HepG2 (cell line): ENCODE results near the gene UBE2Q1. TPM values are rescaled to one million over a fixed set of nuclear protein-coding genes. Genes with fewer than 3 reads are reported as not detected.

ENCODE experiments used
- BCL3 ChIP-seq: sonication (generic); formaldehyde crosslinking; IDR thresholded peaks from 2 replicates; pipeline ENCODE4 v1.5.1; 2020; ENCODE audit warnings: mild to moderate bottlenecking, missing genetic modification reagents, moderate library complexity
- CC2D1A ChIP-seq: sonication (generic); formaldehyde crosslinking; IDR thresholded peaks from 2 replicates; pipeline ENCODE4 v1.8.1; 2023; ENCODE audit warnings: mild to moderate bottlenecking, missing genetic modification reagents
- DDIT3 ChIP-seq: sonication (generic); formaldehyde crosslinking; IDR thresholded peaks from 2 replicates; pipeline ENCODE4 v1.4.0; 2020; ENCODE audit warnings: mild to moderate bottlenecking, missing genetic modification reagents
- HDAC6 ChIP-seq: fragments of 200-600 bp; sonication (generic); IDR thresholded peaks from 2 replicates; pipeline ENCODE4 v1.7.0; 2017; ENCODE audit warnings: mild to moderate bottlenecking, antibody characterized with exemption, low read length, low read depth
- MLLT10 ChIP-seq: sonication (generic); formaldehyde crosslinking; IDR thresholded peaks from 2 replicates; pipeline ENCODE4 v1.4.0; 2020; ENCODE audit warnings: missing genetic modification reagents
- NFKB2 ChIP-seq: sonication (generic); formaldehyde crosslinking; IDR thresholded peaks from 2 replicates; pipeline ENCODE4 v1.4.0; 2020; ENCODE audit warnings: missing genetic modification reagents, borderline replicate concordance
- NFYB ChIP-seq: sonication (generic); formaldehyde crosslinking; IDR thresholded peaks from 2 replicates; pipeline ENCODE4 v1.4.0; 2020; ENCODE audit warnings: missing genetic modification reagents
- NKX3-1 ChIP-seq: sonication (generic); formaldehyde crosslinking; IDR thresholded peaks from 2 replicates; pipeline ENCODE4 v1.5.0; 2020; ENCODE audit warnings: missing genetic modification reagents
- PHF8 ChIP-seq: sonication (generic); formaldehyde crosslinking; IDR thresholded peaks from 2 replicates; pipeline ENCODE4 v1.5.0; 2020; ENCODE audit warnings: missing genetic modification reagents
- RARG ChIP-seq: sonication (generic); formaldehyde crosslinking; IDR thresholded peaks from 2 replicates; pipeline ENCODE4 v1.4.0; 2020; ENCODE audit warnings: low read depth, mild to moderate bottlenecking, missing genetic modification reagents
- RELA ChIP-seq: sonication (generic); formaldehyde crosslinking; IDR thresholded peaks from 2 replicates; pipeline ENCODE4 v1.4.0; 2020; ENCODE audit warnings: missing genetic modification reagents
- RFXANK ChIP-seq: IDR thresholded peaks from 2 replicates; pipeline ENCODE4 v1.6.1; 2016
- SNRNP70 ChIP-seq: fragments of 200-400 bp; formaldehyde crosslinking; IDR thresholded peaks from 2 replicates; pipeline ENCODE4 v1.6.1; 2017; ENCODE audit warnings: mild to moderate bottlenecking, low read depth, low read length, moderate library complexity
- TAF15 ChIP-seq: fragments of 200-400 bp; formaldehyde crosslinking; IDR thresholded peaks from one replicate; pipeline ENCODE4 v1.6.1; 2018; ENCODE audit warnings: mild to moderate bottlenecking, low read depth, low read length; ENCODE audit not compliant: poor library complexity, severe bottlenecking
- TEAD2 ChIP-seq: sonication (generic); formaldehyde crosslinking; IDR thresholded peaks from 2 replicates; pipeline ENCODE4 v1.9.0; 2021; ENCODE audit warnings: missing genetic modification reagents
- TRIM24 ChIP-seq: sonication (generic); formaldehyde crosslinking; IDR thresholded peaks from 2 replicates; pipeline ENCODE4 v1.8.0; 2022; ENCODE audit warnings: mild to moderate bottlenecking, missing genetic modification reagents
- XBP1 ChIP-seq: sonication (generic); formaldehyde crosslinking; IDR thresholded peaks from 2 replicates; pipeline ENCODE4 v1.5.0; 2020; ENCODE audit warnings: missing genetic modification reagents
- ZNF143 ChIP-seq: sonication (generic); formaldehyde crosslinking; IDR thresholded peaks from 2 replicates; pipeline ENCODE4 v1.4.0; 2020; ENCODE audit warnings: missing genetic modification reagents
- ZNF335 ChIP-seq: sonication (generic); formaldehyde crosslinking; IDR thresholded peaks from 2 replicates; pipeline ENCODE4 v1.4.0; 2020; ENCODE audit warnings: missing genetic modification reagents
- ZNF383 ChIP-seq: sonication (generic); formaldehyde crosslinking; IDR thresholded peaks from 2 replicates; pipeline ENCODE4 v1.4.0; 2020; ENCODE audit warnings: missing genetic modification reagents, mild to moderate bottlenecking, borderline replicate concordance
- ZNF414 ChIP-seq: sonication (generic); formaldehyde crosslinking; IDR thresholded peaks from 2 replicates; pipeline ENCODE4 v1.5.0; 2020; ENCODE audit warnings: missing genetic modification reagents
- ZNF441 ChIP-seq: sonication (generic); formaldehyde crosslinking; IDR thresholded peaks from 2 replicates; pipeline ENCODE4 v1.7.0; 2021; ENCODE audit warnings: missing genetic modification reagents, borderline replicate concordance
- ZNF460 ChIP-seq: sonication (generic); formaldehyde crosslinking; IDR thresholded peaks from 2 replicates; pipeline ENCODE4 v1.5.1; 2020; ENCODE audit warnings: missing genetic modification reagents, mild to moderate bottlenecking, borderline replicate concordance
- ZNF567 ChIP-seq: sonication (generic); formaldehyde crosslinking; IDR thresholded peaks from 2 replicates; pipeline ENCODE4 v1.8.1; 2023; ENCODE audit warnings: mild to moderate bottlenecking, missing genetic modification reagents, borderline replicate concordance
- ZNF609 ChIP-seq: sonication (generic); formaldehyde crosslinking; IDR thresholded peaks from 2 replicates; pipeline ENCODE4 v1.4.0; 2020; ENCODE audit warnings: mild to moderate bottlenecking, missing genetic modification reagents, borderline replicate concordance
- ZNF644 ChIP-seq: IDR thresholded peaks from 2 replicates; pipeline ENCODE4 v1.6.1; 2016; ENCODE audit warnings: low read depth
- polyA plus RNA-seq, 8 experiments: library from polyadenylated mRNA; depleted of rRNA in 3 of 8; stranded (reverse) in 7 of 8; unstranded in 1 of 8; fragments of >200 nt; fragmentation: Illumina TruSeq in 4 of 8; extraction: Trizol in 4 of 8; gene quantifications; 2 replicates each; pipeline versions ENCODE4 v1.2.1 to v1.2.3, GENCODE V29; 2011 to 2016; ENCODE audit warnings: low read depth in 4 of 8, missing spikeins in 1 of 8, mixed read lengths in 1 of 8; ENCODE audit not compliant: insufficient read depth in 1 of 8
- total RNA-seq, 5 experiments: library from RNA; depleted of rRNA; stranded (reverse); fragments of >200 nt; fragmentation: Illumina TruSeq; extraction: Trizol; gene quantifications; 2 replicates each; pipeline ENCODE4 v1.2.3, GENCODE V29; 2016; ENCODE audit warnings: low read depth in 1 of 5

UBE2Q1 gene
- total and polyA plus RNA-seq, 2 of the 13 experiments (the other 11 are each of a cell fraction or from before 2014, with no cell fraction given) = 11.7 to 41.7 TPM

- no peak for TF ChIP-seq BCL3 (CRISPR knock-in tag)
- no peak for TF ChIP-seq DDIT3 (CRISPR knock-in tag)
- no peak for TF ChIP-seq ZNF609 (CRISPR knock-in tag)
- no peak for TF ChIP-seq RARG (CRISPR knock-in tag)
- no peak for TF ChIP-seq ZNF335
- no peak for TF ChIP-seq HDAC6
- no peak for TF ChIP-seq NFYB (CRISPR knock-in tag)
- no peak for TF ChIP-seq ZNF143 (CRISPR knock-in tag)
- TF ChIP-seq PHF8 (CRISPR knock-in tag) = peak; percentile 64
- no peak for TF ChIP-seq XBP1
- no peak for TF ChIP-seq ZNF644
- no peak for TF ChIP-seq CC2D1A (CRISPR knock-in tag)
- no peak for TF ChIP-seq ZNF460 (CRISPR knock-in tag)
- no peak for TF ChIP-seq TRIM24 (CRISPR knock-in tag)
- TF ChIP-seq NFKB2 (CRISPR knock-in tag) = peak; percentile 38; the same call in 1 of the 2 replicates
- TF ChIP-seq RFXANK (CRISPR knock-in tag) = no peak
- no peak for TF ChIP-seq RELA
- no peak for TF ChIP-seq TEAD2 (CRISPR knock-in tag)
- TF ChIP-seq NKX3-1 = no peak
- TF ChIP-seq ZNF414 (CRISPR knock-in tag) = no peak
- TF ChIP-seq ZNF567 (CRISPR knock-in tag) = no peak
- TF ChIP-seq TAF15 = peak; percentile 56
- TF ChIP-seq MLLT10 (CRISPR knock-in tag) = no peak
- no peak for TF ChIP-seq ZNF383
- TF ChIP-seq ZNF441 = no peak; the same call in none of the 2 replicates
- no peak for TF ChIP-seq SNRNP70
These were observed 49.3 kb upstream of the UBE2Q1 start, which contains the start of gene ADAR (continued) for GRCh38 chr1:154607609-154608396.
